CD4-positive, alpha-beta T cell (primary cell): ENCODE data around the gene HPCAL1. TPM values are rescaled to one million over a fixed set of nuclear protein-coding genes. Genes with fewer than 3 reads are reported as not detected.
A peak's percentile ranks its signal among the peaks of the same experiment; 100 is the strongest.

ENCODE experiments used
- ATAC-seq: fragments of 200-7000 bp; cut with Tn5 transposase; one replicate; pipeline ENCODE4 v1.10.0; 2022; ENCODE audit warnings: mild to moderate bottlenecking; ENCODE audit not compliant: poor library complexity
- CTCF ChIA-PET: fragments of 350-600 bp; sonication (Branson Sonifier 250); formaldehyde crosslinking; loops from one replicate; lab custom pipeline; 2021; ENCODE audit warnings: antibody characterized with exemption, inconsistent platforms; lab: Charles Lee
- POLR2A ChIA-PET: fragments of 350-600 bp; sonication (Branson Sonifier 250); formaldehyde crosslinking; loops from one replicate; lab custom pipeline; 2021; ENCODE audit warnings: antibody characterized with exemption, inconsistent platforms; lab: Charles Lee
- DNase-seq, 14 experiments: peaks; one replicate each; pipeline ENCODE4 v3.0.0-alpha.2; 2013 to 2020; ENCODE audit warnings: mixed read lengths in 2 of 14
- H3K27ac ChIP-seq, 2 donors: one replicate each; pipeline versions ENCODE4 v1.5.1 to v1.7.0; 2013; ENCODE audit warnings: low read length in 2 of 2, low read depth in 1 of 2, mild to moderate bottlenecking in 1 of 2
- H3K27me3 ChIP-seq, 2 experiments: 1 replicate in 1 of 2; 2 replicates in 1 of 2; pipeline versions ENCODE4 v1.6.1 to v1.7.0; 2013; ENCODE audit warnings: low read length in 2 of 2, control low read depth in 1 of 2, mild to moderate bottlenecking in 1 of 2, moderate library complexity in 1 of 2; ENCODE audit not compliant: insufficient read depth in 2 of 2, control insufficient read depth in 1 of 2
- H3K36me3 ChIP-seq: one replicate; pipeline ENCODE4 v1.6.1; 2013; ENCODE audit warnings: low read length, control low read depth; ENCODE audit not compliant: insufficient read depth
- H3K4me1 ChIP-seq: one replicate; pipeline ENCODE4 v1.6.1; 2013; ENCODE audit warnings: low read length, control low read depth; ENCODE audit not compliant: insufficient read depth
- H3K4me3 ChIP-seq: one replicate; pipeline ENCODE4 v1.5.1; 2013; ENCODE audit warnings: mild to moderate bottlenecking, low read length, moderate library complexity
- H3K9me3 ChIP-seq, 2 experiments: 1 replicate in 1 of 2; 2 replicates in 1 of 2; pipeline versions ENCODE4 v1.6.1 to v1.7.0; 2013; ENCODE audit warnings: low read length in 2 of 2, mild to moderate bottlenecking in 2 of 2, control low read depth in 1 of 2, moderate library complexity in 1 of 2; ENCODE audit not compliant: control insufficient read depth in 1 of 2, insufficient read depth in 1 of 2
- H3K27ac Mint-ChIP-seq: one replicate; pipeline ENCODE4 v1.8.0; 2020; ENCODE audit warnings: mixed read lengths
- H3K27me3 Mint-ChIP-seq: one replicate; pipeline ENCODE4 v1.8.0; 2021; ENCODE audit warnings: mixed read lengths
- H3K36me3 Mint-ChIP-seq: one replicate; pipeline ENCODE4 v1.8.0; 2021; ENCODE audit warnings: low read depth, mixed read lengths
- H3K4me1 Mint-ChIP-seq: one replicate; pipeline ENCODE4 v1.8.0; 2021; ENCODE audit warnings: low read depth, mixed read lengths
- H3K4me3 Mint-ChIP-seq: one replicate; pipeline ENCODE4 v1.8.0; 2020; ENCODE audit warnings: mild to moderate bottlenecking, mixed read lengths
- H3K9me3 Mint-ChIP-seq: one replicate; pipeline ENCODE4 v1.8.0; 2020; ENCODE audit warnings: mixed read lengths
- intact Hi-C, 2 experiments: fragments of 100-400 bp; cut with DNase I in 1 of 2; cut with micrococcal nuclease in 1 of 2; formaldehyde crosslinking; loops; one replicate each; pipeline versions ENCODE4 v1.15.1 to v1.9.0; 2023 to 2025; cut with DNase I, micrococcal nuclease
- total RNA-seq, 174 experiments: library from RNA in 2 of 174; stranded (reverse) in 2 of 174; gene quantifications; one replicate each; pipeline ENCODE4 v1.2.3 and lab custom pipeline; 2021 to 2026
- TF ChIP-seq, protein P1 (sequence below): fragments of 200-600 bp; IDR thresholded peaks from one replicate; pipeline ENCODE4 v1.8.0; 2022; ENCODE audit warnings: antibody characterized with exemption, mild to moderate bottlenecking

HPCAL1 gene
- total RNA-seq, 2 experiments from 2014 or later = 24.9 to 27.9 TPM

- Mint-ChIP-seq H3K4me1 (no peaks in the 10 kb centered on the region), H3K36me3 (no peaks in the 10 kb centered on the region), H3K9me3 (no peaks in the 10 kb centered on the region), H3K27me3 (no peaks in the 10 kb centered on the region), H3K4me3 (no peak overlapping the region), H3K27ac (no peak overlapping the region)
- Histone ChIP-seq H3K9me3 (no peaks in the 10 kb centered on the region), H3K36me3 (no peaks in the 10 kb centered on the region), H3K4me1 (peaks cover 10% of the 10 kb centered on the region), H3K27ac (no peak overlapping the region), H3K27me3 (no peaks in the 10 kb centered on the region), H3K4me3 (no peak overlapping the region)
- DNase-seq (peak in 1 of 14 experiments; percentile 26), ATAC-seq (no peak)
- intact Hi-C loops = no loop called here
- ChIA-PET CTCF (no interaction called here), POLR2A (no interaction called here)
- TF ChIP-seq, protein P1, sequence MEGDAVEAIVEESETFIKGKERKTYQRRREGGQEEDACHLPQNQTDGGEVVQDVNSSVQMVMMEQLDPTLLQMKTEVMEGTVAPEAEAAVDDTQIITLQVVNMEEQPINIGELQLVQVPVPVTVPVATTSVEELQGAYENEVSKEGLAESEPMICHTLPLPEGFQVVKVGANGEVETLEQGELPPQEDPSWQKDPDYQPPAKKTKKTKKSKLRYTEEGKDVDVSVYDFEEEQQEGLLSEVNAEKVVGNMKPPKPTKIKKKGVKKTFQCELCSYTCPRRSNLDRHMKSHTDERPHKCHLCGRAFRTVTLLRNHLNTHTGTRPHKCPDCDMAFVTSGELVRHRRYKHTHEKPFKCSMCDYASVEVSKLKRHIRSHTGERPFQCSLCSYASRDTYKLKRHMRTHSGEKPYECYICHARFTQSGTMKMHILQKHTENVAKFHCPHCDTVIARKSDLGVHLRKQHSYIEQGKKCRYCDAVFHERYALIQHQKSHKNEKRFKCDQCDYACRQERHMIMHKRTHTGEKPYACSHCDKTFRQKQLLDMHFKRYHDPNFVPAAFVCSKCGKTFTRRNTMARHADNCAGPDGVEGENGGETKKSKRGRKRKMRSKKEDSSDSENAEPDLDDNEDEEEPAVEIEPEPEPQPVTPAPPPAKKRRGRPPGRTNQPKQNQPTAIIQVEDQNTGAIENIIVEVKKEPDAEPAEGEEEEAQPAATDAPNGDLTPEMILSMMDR = no peak
Observed at GRCh38 chr2:10267551-10268465, 34.9 kb upstream of the HPCAL1 start.

DNA sequence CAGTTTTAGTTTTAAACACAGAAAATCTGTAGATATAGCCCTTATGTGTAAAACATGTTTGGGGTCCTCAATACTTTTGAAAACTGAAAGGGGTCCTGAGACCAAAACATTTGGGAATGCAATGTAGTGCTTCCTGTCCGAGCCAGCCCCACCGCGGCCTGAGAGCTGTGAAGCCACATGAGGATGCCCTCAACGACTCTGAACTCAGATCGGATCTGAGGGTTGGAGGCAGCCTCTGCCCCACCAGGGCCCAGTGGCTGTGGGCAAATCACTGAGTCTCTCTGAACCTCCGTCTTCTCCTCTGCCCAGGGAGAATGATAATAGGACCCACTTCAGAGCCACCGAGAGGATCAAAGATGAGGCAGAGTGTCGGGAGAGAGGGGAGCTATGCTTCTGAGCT is 33.4 kb upstream of the HPCAL1 start:
- ChIA-PET CTCF (no interaction called here), POLR2A (no interaction called here)
- Histone ChIP-seq H3K27me3 (no peaks in the 10 kb centered on the region), H3K9me3 (no peaks in the 10 kb centered on the region), H3K36me3 (no peaks in the 10 kb centered on the region), H3K4me3 (no peak overlapping the region), H3K4me1 (peaks cover 10% of the 10 kb centered on the region), H3K27ac (no peak overlapping the region)
- DNase-seq (no peak), ATAC-seq (no peak)
- Mint-ChIP-seq H3K27me3 (no peaks in the 10 kb centered on the region), H3K27ac (no peak overlapping the region), H3K4me1 (no peaks in the 10 kb centered on the region), H3K36me3 (no peaks in the 10 kb centered on the region), H3K4me3 (no peak overlapping the region), H3K9me3 (no peaks in the 10 kb centered on the region)
- intact Hi-C loops = loop anchor here in 1 of 2 experiments (1.0 kb wide), 1 partner anchor 140 kb away; no protein-coding TSS in a partner anchor
- TF ChIP-seq, protein P1 = no peak

DNA sequence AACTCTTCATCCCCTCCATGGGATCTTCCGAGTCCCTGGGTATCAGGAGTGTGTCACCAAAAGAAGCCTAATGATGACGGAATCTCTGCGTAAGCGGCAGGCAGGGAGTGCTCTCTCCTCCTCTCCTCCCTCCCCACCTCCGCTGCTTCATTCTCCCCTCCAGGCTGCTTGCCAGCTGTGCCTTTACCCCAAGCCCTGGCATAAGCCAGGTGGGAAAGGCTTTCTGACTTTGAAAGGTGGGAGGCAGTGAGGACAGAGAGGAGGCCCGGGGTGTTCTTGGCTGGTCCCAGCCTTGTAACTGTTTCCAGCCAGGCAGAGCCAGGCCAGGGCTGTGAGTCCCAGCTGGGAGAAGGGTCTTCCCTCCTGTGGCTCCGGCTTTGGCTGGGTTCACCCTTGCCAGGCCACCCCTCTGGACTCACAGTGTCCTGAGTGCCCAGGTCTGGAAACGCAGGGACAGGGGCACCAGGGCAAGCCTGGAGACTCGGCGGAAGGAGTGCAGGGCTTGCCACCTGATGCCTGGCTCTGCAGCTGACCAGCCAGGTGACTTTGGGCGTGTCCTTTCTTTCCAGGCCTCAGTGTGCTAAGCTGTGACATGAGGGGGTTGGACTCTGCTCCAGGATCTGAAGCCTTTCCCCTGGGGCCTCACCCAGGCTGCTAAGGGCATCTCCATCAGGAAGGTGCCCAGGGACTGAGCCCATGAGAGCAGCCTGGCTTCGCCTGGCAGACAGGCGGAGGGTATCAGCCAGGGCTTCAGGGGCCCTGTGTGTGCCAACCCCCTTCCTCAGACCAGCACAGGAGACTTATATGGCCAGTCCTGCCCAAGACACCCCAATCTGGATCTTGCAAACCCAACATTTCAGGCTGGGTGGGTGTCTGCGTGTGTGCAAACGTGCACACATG is 32.7 kb upstream of the HPCAL1 start:
- Mint-ChIP-seq H3K36me3 (no peaks in the 10 kb centered on the region), H3K27me3 (no peaks in the 10 kb centered on the region), H3K27ac (no peak overlapping the region), H3K4me3 (no peak overlapping the region), H3K4me1 (no peaks in the 10 kb centered on the region), H3K9me3 (no peaks in the 10 kb centered on the region)
- Histone ChIP-seq H3K27me3 (no peaks in the 10 kb centered on the region), H3K27ac (no peak overlapping the region), H3K4me1 (peaks cover 10% of the 10 kb centered on the region), H3K9me3 (no peaks in the 10 kb centered on the region), H3K4me3 (no peak overlapping the region), H3K36me3 (no peaks in the 10 kb centered on the region)
- ChIA-PET CTCF (interaction anchor here (0.7 to 1.3 kb wide), 5 partner anchors 62 to 198 kb away, joined by 3 to 6 read pairs (median 5); no protein-coding TSS in a partner anchor), POLR2A (interaction anchor here (1.5 kb wide), 1 partner anchor 61 kb away, joined by 4 read pairs; no protein-coding TSS in a partner anchor)
- intact Hi-C loops = loop anchor here (1.0 to 2.0 kb wide), 3 partner anchors 33 to 165 kb away; partner anchors contain the start of gene HPCAL1 (in 1 of the 2)
- DNase-seq (no peak), ATAC-seq (no peak)
- TF ChIP-seq, protein P1 = no peak
